ENCODE measurements around the gene KIR3DL2.
"Not testable (repeated sequence)": the region's sequence is repeated elsewhere in the genome, so short reads cannot be mapped to it uniquely, and the experiment has no call there.

KIR3DL2 gene

GRCh38 chr19:54873990-54874389 is 23.7 kb downstream of the KIR3DL2 start, which contains the start of gene FCAR:
TSS of gene FCAR (plus strand) at chr19:54874235. CDS start at chr19:54874290, 55 bp downstream.
- no peak for DNase-seq

DNA sequence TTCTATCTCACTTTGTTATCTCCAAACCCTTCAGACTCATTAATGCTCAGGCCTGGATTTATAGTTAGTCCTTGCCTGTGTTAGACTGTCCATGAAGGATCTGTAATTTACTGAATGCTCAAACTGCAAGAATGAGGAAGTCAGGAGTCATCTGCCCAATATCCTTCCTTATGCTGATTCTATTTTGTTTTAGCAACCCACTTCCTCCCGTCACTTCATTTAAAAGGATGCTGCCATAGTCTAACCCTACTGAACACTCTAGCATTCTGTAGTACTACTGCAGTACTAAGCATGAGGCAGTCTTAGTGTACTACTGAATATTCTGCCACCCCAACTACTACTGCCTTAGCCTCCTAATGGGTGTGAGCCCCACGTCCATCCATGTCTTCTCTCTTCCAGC is 25.3 kb downstream of the KIR3DL2 start:
- no peak for DNase-seq

GRCh38 chr19:54877471-54877870 is 27.2 kb downstream of the KIR3DL2 start:
- DNase-seq: no peak

- DNase-seq: no peak
Measured at GRCh38 chr19:54881884-54882283, 31.6 kb downstream of the KIR3DL2 start.

DNA sequence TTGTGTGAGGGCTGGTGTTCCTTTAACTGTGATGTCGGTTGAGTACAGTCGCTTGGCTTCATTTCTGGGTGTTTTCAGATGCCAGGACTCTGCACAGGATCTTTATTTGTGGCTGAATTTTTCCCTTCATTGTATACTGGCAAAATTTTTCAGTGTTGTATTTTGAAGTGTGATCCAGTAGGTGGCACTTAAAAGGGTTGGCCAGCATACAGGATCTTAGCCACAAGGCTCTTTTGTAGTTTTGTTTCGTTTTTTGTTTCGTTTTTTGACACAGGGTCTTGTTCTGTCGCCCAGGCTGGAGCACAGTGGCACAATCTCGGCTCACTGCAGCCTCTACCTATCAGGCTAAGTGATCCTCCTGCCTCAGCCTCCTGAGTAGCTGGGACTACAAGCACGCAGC is 32.5 kb downstream of the KIR3DL2 start:
- DNase-seq: no peak

- DNase-seq: no peak
Measured at GRCh38 chr19:54883228-54883627, 33.0 kb downstream of the KIR3DL2 start.

- DNase-seq: no peak
Measured at GRCh38 chr19:54888239-54888638, 38.0 kb downstream of the KIR3DL2 start.

GRCh38 chr19:54889566-54889965 is 39.3 kb downstream of the KIR3DL2 start:
- DNase-seq: no peak

DNA sequence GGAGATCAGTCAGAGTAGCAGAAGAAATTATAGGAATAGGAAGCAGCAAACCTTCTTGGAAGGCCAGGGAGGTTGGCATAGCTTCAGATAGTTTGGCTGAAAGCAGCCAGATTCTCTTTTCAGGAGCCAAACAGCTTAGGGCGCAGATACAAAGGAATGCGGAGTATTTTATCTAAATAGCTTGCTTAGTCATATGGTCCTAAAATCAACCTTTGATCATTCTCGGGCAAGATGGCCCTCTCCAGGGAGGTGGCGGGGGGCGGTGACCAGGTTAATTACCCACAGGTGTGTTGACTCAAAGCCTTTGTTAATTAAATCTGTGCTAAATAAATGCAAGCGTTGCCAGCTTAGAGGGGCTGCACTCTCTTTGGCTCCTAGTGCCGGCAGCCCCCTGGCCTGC is 43.2 kb downstream of the KIR3DL2 start:
- no peak for DNase-seq

DNA sequence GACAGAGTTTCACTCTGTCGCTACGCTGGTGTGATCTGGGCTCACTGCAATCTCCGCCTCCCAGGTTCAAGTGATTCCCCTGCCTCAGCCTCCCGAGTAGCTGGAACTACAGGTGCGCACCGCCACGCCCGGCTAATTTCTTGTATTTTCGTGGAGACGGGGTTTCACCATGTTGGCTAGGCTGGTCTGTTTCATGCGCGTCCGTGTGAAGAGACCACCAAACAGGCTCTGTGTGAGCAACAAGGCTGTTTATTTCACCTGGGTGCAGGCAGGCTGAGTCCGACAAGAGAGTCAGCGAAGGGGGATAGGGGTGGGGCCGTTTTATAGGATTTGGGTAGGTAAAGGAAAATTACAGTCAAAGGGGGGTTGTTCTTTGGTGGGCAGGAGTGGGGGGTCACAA is 43.9 kb downstream of the KIR3DL2 start:
- DNase-seq: not testable (repeated sequence)

DNA sequence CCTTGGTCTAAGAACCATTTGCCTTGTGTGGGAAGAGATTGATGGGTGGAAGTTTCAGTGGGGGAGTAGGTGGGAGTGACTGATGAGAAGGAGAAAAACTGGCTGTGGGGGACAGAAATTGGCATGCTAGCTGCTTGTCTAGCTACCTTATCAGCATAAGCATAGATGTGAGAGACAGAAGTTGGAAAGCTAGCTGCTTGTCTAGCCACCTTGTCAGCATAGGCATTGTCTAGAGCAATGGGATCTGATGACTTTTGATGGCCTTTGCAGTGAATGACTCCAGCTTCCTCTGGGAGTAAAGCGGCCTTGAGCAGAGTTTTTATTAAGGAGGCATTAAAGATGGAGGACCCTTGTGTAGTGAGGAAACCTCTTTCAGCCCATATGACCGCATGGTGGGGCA is 45.8 kb downstream of the KIR3DL2 start:
- no peak for DNase-seq

DNA sequence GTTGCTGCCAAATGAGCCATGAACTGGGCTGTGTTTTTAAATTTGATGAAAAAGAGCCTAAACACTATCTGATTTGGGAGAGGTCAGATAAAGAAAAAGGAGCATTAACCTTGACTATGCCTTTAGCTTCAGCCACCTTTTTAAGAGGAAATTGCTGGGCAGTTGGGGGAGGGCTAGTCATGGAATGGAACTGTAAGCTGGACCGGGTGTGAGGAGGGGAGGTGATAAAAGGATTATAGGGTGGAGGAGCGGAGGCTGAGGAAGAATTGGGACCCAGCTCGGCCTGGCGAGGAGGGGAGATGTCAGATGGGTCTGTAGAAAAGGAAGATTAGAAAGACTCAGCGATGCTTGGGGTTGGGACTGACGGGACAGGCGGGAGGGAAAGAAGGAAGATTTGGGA is 48.4 kb downstream of the KIR3DL2 start:
- not testable (repeated sequence) for DNase-seq

DNA sequence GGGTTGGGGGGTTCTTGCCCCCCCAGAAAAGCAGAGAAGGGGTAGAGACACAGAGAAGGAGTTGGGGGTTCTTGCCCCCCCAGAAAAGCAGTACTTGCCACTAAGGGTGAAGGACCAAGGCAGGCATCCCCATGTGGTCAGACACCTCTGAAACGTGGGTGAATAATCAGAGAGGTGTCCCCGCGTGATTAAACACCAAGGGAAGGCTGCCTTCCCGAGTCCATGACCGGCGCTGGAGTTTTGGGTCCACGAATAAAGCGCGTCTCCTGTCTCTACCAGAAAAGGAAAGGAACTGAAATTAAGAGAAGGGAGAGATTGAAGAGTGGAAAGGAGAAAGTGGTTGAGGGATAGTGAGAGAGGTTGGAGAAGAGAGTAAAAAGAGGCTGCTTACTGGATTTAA is 49.4 kb downstream of the KIR3DL2 start:
- DNase-seq: not testable (repeated sequence)

- DNase-seq: not testable (repeated sequence)
Measured at GRCh38 chr19:54901153-54901552, 50.9 kb downstream of the KIR3DL2 start.

DNA sequence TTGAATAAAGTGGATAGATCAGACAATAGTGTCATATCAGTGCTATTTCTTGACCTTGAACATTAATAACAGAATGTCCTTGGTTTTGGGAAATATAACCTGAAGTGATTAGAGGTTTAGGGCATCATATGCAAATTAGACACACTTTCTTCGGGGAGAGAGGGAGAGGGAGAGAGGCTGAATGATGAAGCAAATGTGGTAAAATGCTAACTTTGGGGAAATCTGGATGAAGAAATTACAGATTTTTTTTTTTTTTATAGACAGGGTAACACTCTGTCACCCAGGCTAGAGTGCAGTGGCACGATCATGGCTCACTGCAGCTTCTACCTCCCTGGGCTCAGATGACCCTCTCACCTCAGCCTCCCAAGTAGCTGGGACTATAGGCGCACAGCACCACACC is 51.8 kb downstream of the KIR3DL2 start:
- no peak for DNase-seq

- no peak for DNase-seq
Measured at GRCh38 chr19:54903303-54903702, 53.1 kb downstream of the KIR3DL2 start.

GRCh38 chr19:54904261-54904660 is 54.0 kb downstream of the KIR3DL2 start:
- DNase-seq: not testable (repeated sequence)

DNA sequence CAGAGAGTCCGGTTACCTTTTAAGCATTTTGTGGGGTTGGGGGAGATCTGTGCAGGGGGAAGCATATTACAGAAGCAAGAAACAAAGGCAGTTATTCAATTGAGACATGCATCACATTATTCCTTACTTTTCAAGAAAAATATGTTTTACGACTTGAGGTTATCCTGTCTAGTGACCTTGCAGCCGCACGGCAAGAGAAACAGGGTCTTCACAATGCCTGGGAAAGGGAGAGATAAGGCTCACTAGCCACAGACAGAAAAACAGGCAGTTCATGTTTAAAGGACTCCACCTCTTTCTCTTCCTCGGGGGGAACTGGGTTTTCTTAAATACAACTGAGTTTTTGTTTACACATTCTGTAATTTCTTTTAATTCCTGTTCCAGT is 55.2 kb downstream of the KIR3DL2 start:
- no peak for DNase-seq

GRCh38 chr19:54905803-54906511 is 55.7 kb downstream of the KIR3DL2 start, which contains the start of gene NCR1:
TSS of gene NCR1 (plus strand) at chr19:54906148. CDS start at chr19:54906188, 40 bp downstream.
- no peak for DNase-seq

DNA sequence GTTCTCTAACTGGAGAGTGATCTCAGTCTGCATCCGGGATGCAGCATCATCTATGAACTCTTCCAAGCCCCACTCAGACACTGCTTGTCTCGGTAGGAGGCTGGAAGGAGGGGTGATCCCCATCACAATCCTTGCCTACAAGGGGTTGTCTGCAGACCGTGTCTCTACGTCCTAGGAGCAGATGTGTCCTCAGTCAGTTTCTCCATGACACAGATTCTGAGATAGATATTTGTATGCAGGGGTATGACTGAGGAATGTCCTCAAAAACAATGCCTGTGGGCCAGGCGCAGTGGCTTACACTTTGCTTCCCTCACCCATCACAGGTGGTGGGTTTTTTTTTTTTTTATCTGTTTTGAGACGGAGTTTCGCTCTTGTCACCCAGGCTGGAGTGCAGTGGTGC is 56.6 kb downstream of the KIR3DL2 start:
- no peak for DNase-seq

DNA sequence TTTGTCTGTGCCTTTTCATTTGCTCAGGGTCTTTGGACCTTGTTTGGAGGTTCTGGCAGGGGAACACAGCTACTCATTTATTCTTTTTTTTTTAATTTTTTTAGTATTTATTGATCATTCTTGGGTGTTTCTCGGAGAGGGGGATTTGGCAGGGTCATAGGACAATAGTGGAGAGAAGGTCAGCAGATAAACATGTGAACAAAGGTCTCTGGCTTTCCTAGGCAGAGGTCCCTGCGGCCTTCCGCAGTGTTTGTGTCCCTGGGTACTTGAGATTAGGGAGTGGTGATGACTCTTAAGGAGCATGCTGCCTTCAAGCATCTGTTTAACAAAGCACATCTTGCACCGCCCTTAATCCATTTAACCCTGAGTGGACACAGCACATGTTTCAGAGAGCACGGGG is 57.7 kb downstream of the KIR3DL2 start:
- not testable (repeated sequence) for DNase-seq

Measured in CD4-positive, alpha-beta T cell treated with Interleukin-6 for 4 hours (primary cell).